ENCODE measurements around the gene MAFG.
A peak's percentile ranks its signal among the peaks of the same experiment; 100 is the strongest.
"Not testable (repeated sequence)": the region's sequence is repeated elsewhere in the genome, so short reads cannot be mapped to it uniquely, and the experiment has no call there.

Gene MAFG

GRCh38 chr17:81921996-81922565 lies 5.5 kb downstream of the MAFG start:
- no peak for DNase-seq

GRCh38 chr17:81921537-81921862 lies 6.0 kb downstream of the MAFG start:
- DNase-seq, result no peak

- DNase-seq, result no peak
Measured at GRCh38 chr17:81920612-81921536, 6.7 kb downstream of the MAFG start.

- DNase-seq, result no peak
Measured at GRCh38 chr17:81918832-81919545, 8.5 kb downstream of the MAFG start.

- not testable (repeated sequence) for DNase-seq
Measured at GRCh38 chr17:81918333-81918669, 9.2 kb downstream of the MAFG start.

- DNase-seq, result peak; percentile 79
Measured at GRCh38 chr17:81917565-81918332, 9.8 kb downstream of the MAFG start, which contains the start of gene SIRT7. Gene SIRT7 (minus strand): TSS chr17:81918176. CDS start chr17:81918131, 45 bp downstream.

GRCh38 chr17:81916234-81917001 lies 11.1 kb downstream of the MAFG start:
- DNase-seq, result no peak

- DNase-seq, result no peak
Measured at GRCh38 chr17:81915331-81915730, 12.2 kb downstream of the MAFG start.

- no peak for DNase-seq
Measured at GRCh38 chr17:81914103-81914850, 13.3 kb downstream of the MAFG start.

GRCh38 chr17:81913394-81914102 lies 14.0 kb downstream of the MAFG start:
- DNase-seq, result no peak

- no peak for DNase-seq
Measured at GRCh38 chr17:81912441-81913309, 14.9 kb downstream of the MAFG start.

- no peak for DNase-seq
Measured at GRCh38 chr17:81911969-81912368, 15.6 kb downstream of the MAFG start.

- DNase-seq, result peak; percentile 93
Measured at GRCh38 chr17:81911277-81911961, 16.1 kb downstream of the MAFG start, which contains the start of gene PCYT2. Gene PCYT2 (minus strand): TSS chr17:81911399. CDS start chr17:81911355, 44 bp downstream.

- no peak for DNase-seq
Measured at GRCh38 chr17:81910840-81911276, 16.7 kb downstream of the MAFG start.

GRCh38 chr17:81909966-81910839 lies 17.3 kb downstream of the MAFG start:
- no peak for DNase-seq

- DNase-seq, result no peak
Measured at GRCh38 chr17:81909231-81909630, 18.3 kb downstream of the MAFG start.

GRCh38 chr17:81908793-81909192 lies 18.7 kb downstream of the MAFG start:
- no peak for DNase-seq
